Measurements from ENCODE around the gene PEX11A. TPM values are rescaled to one million over a fixed set of nuclear protein-coding genes. Genes with fewer than 3 reads are reported as not detected.

PEX11A gene
- total RNA-seq, 4 donors from 2014 or later = 6.7 to 12.2 (median 8.8) TPM

DNA sequence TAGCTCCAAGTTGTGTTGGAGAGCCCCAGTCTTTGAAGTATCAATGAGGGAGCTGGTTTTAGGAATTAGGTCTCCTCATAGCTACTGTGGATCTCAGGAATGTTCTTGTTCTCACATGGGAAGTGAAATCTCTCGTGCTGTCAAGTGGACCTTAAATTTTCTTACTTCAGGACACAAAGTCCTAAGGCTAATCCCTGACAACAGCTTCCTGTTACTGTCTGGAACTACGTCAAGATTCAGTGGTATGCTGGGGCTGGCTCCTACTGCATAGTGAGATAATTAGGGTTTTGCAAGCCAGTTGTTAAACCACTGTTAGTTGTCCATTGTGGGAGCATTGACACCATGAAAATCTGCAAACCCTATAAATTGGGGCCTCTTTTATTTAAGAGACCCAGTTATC lies 37.7 kb upstream of the PEX11A start:
- intact Hi-C loops (cut with DNase I; ENCODE audit: low total_unique reads) = no loop called here
- DNase-seq (ENCODE audit: low spot score in 2 of 2) = no peak
- WGBS, 2 donors = 31 to 34% methylated on average over 2 of the region's 2 CpGs
- H3K4me3 ChIP-seq (ENCODE audit: low read depth, poor library complexity, severe bottlenecking) = no peak overlapping the region
- TF ChIP-seq POLR2A (IDR thresholded peaks at IDR 0.05) (no peak), CTCF (IDR thresholded peaks at IDR 0.05) (no peak)

DNA sequence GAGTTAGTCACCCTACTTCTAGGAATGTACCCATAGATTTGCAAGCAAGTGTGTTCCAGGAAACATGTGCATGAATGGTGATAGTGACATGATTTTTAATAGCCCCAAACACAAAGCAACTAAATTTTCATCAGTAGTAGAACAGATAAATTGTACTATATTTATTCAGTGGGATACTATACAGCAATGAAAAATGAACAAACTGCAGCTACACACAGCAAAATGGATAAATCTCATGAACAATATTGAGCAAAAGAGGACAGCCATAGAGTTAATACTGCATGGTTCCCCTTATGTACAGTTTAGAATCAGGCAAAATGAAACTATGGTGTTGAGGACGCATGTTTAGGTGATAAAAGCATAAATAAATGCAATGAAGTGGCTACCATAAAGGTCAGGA lies 34.5 kb upstream of the PEX11A start:
- no peak for DNase-seq (ENCODE audit: low spot score in 2 of 2)
- intact Hi-C loops (cut with DNase I; ENCODE audit: low total_unique reads) = no loop called here
- WGBS, 2 donors = 92 to 100% methylated on average over 1 of the region's 1 CpG
- H3K4me3 ChIP-seq (ENCODE audit: low read depth, poor library complexity, severe bottlenecking) = no peak overlapping the region
- TF ChIP-seq POLR2A (IDR thresholded peaks at IDR 0.05) (no peak), CTCF (IDR thresholded peaks at IDR 0.05) (no peak)

- intact Hi-C loops (cut with DNase I; ENCODE audit: low total_unique reads) = no loop called here
- TF ChIP-seq CTCF (IDR thresholded peaks at IDR 0.05) (no peak), POLR2A (IDR thresholded peaks at IDR 0.05) (no peak)
- DNase-seq (ENCODE audit: low spot score in 2 of 2) = no peak
- 94% methylated on average over 1 of the region's 1 CpG for WGBS, 2 donors
- H3K4me3 ChIP-seq (ENCODE audit: low read depth, poor library complexity, severe bottlenecking) = no peak overlapping the region
These were observed 34.1 kb upstream of the PEX11A start for GRCh38 chr15:89724621-89725020.

GRCh38 chr15:89723031-89723430 lies 32.5 kb upstream of the PEX11A start:
- 92 to 95% methylated on average over 3 of the region's 3 CpGs for WGBS, 2 donors
- TF ChIP-seq CTCF (IDR thresholded peaks at IDR 0.05) = no peak
- intact Hi-C loops (cut with DNase I; ENCODE audit: low total_unique reads) = no loop called here
- DNase-seq (ENCODE audit: low spot score in 2 of 2) = no peak
- no peak overlapping the region for H3K4me3 ChIP-seq (ENCODE audit: low read depth, poor library complexity, severe bottlenecking)

GRCh38 chr15:89714775-89715174 lies 24.2 kb upstream of the PEX11A start:
- 79 to 90% methylated on average over 2 of the region's 2 CpGs for WGBS, 2 donors
- no peak overlapping the region for H3K4me3 ChIP-seq (ENCODE audit: low read depth, poor library complexity, severe bottlenecking)
- intact Hi-C loops (cut with DNase I; ENCODE audit: low total_unique reads) = no loop called here
- no peak for TF ChIP-seq CTCF (IDR thresholded peaks at IDR 0.05)
- no peak for TF ChIP-seq POLR2A (IDR thresholded peaks at IDR 0.05)
- DNase-seq (ENCODE audit: low spot score in 2 of 2) = no peak

DNA sequence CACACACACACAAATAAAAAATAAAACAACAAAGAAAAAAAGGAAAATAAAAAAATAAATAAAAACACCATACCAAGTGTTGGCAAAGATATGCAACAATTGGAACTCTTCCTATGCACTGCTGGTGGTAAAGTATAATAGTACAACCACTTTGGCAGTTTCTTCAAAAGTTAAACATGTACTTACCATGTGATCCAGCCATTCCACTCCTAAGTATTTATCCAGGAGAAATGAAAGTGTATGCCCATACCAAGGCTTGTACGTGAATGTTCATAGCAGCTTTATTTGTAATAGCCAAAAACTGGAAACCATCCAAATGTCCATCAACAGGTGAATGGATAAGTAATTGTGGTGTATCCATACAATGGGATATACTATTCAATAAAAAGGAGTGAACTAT lies 17.0 kb upstream of the PEX11A start:
- H3K4me3 ChIP-seq (ENCODE audit: low read depth, poor library complexity, severe bottlenecking) = no peak overlapping the region
- 52 to 58% methylated on average over 1 of the region's 1 CpG for WGBS, 2 donors
- TF ChIP-seq CTCF (IDR thresholded peaks at IDR 0.05) = no peak
- TF ChIP-seq POLR2A (IDR thresholded peaks at IDR 0.05) = no peak
- no peak for DNase-seq (ENCODE audit: low spot score in 2 of 2)
- intact Hi-C loops (cut with DNase I; ENCODE audit: low total_unique reads) = no loop called here

Data from lower leg skin (tissue), 4 donors.